Tibial nerve (tissue), 4 donors: Measurements from ENCODE around the gene ARHGAP44.

Experiments
- EP300 ChIP-seq, 2 donors: sonication (generic); formaldehyde crosslinking; IDR thresholded peaks; one replicate each; pipeline ENCODE4 v1.6.1; 2017; ENCODE audit warnings: antibody characterized with exemption in 2 of 2, mild to moderate bottlenecking in 1 of 2
- POLR2A ChIP-seq, 2 donors: fragments of 450-650 bp; IDR thresholded peaks; one replicate each; pipeline ENCODE4 v1.6.1; 2017; ENCODE audit warnings: antibody characterized with exemption in 2 of 2, mild to moderate bottlenecking in 2 of 2, moderate library complexity in 2 of 2
- TF ChIP-seq, protein P1 (sequence below), 5 experiments: fragments of 200-600 bp in 3 of 5; fragments of 450-650 bp in 2 of 5; sonication (generic) in 3 of 5; IDR thresholded peaks; one replicate each; pipeline ENCODE4 v1.5.1; 2016 to 2019; ENCODE audit warnings: antibody characterized with exemption in 5 of 5, mild to moderate bottlenecking in 3 of 5, moderate library complexity in 2 of 5

- TF ChIP-seq, protein P1, sequence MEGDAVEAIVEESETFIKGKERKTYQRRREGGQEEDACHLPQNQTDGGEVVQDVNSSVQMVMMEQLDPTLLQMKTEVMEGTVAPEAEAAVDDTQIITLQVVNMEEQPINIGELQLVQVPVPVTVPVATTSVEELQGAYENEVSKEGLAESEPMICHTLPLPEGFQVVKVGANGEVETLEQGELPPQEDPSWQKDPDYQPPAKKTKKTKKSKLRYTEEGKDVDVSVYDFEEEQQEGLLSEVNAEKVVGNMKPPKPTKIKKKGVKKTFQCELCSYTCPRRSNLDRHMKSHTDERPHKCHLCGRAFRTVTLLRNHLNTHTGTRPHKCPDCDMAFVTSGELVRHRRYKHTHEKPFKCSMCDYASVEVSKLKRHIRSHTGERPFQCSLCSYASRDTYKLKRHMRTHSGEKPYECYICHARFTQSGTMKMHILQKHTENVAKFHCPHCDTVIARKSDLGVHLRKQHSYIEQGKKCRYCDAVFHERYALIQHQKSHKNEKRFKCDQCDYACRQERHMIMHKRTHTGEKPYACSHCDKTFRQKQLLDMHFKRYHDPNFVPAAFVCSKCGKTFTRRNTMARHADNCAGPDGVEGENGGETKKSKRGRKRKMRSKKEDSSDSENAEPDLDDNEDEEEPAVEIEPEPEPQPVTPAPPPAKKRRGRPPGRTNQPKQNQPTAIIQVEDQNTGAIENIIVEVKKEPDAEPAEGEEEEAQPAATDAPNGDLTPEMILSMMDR (IDR thresholded peaks at IDR 0.05) = no peak
- TF ChIP-seq POLR2A (IDR thresholded peaks at IDR 0.05) (no peak), EP300 (IDR thresholded peaks at IDR 0.05) (no peak)
Observed at GRCh38 chr17:12996941-12997340, 207.6 kb downstream of the ARHGAP44 start.
